ENCODE results near the gene CCDC148.

GRCh38 chr2:158181171-158181570 is 275.4 kb downstream of the CCDC148 start:
- TF ChIP-seq EZH2 (IDR thresholded peaks at IDR 0.05; ENCODE audit: insufficient read depth, low read length) (no peak), CTCF (IDR thresholded peaks at IDR 0.05; ENCODE audit: insufficient read depth, low read depth, low read length) (no peak)
